ENCODE data around the gene CTCFL. TPM values are rescaled to one million over a fixed set of nuclear protein-coding genes. Genes with fewer than 3 reads are reported as not detected.

Gene CTCFL
- total and polyA plus RNA-seq, 2 of the 8 experiments (the other 6 are each of a cell fraction or from before 2014, with no cell fraction given) = 0.30 to 0.80 TPM

- H4K91ac ChIP-seq (replicated peaks; ENCODE audit: insufficient read length, low read length) = no peak overlapping the region
- H3K79me2 ChIP-seq (ENCODE audit: control insufficient read depth in 1 of 2, insufficient read depth in 2 of 2, low read length in 2 of 2) = no peaks in the 10 kb centered on the region
- FAIRE-seq (no peak), DNase-seq (ENCODE audit: low read depth in 1 of 2, low spot score in 2 of 2) (no peak)
- POLR2A ChIA-PET (ENCODE audit: partially characterized antibody) = no interaction called here
- no peak overlapping the region for H3K23ac ChIP-seq (ENCODE audit: insufficient read length)
- no peak overlapping the region for H3K9ac ChIP-seq (replicated peaks in 1 of 4; ENCODE audit: extremely low read depth in 1 of 4, low read depth in 3 of 4, low read length in 3 of 4)
- H2AK5ac ChIP-seq (ENCODE audit: low read depth, low read length) = no peak overlapping the region
- H3K14ac ChIP-seq (ENCODE audit: insufficient read length) = no peak overlapping the region
- no peak overlapping the region for H2BK20ac ChIP-seq (ENCODE audit: low read length)
- no peak overlapping the region for H4K8ac ChIP-seq (ENCODE audit: extremely low read depth, insufficient read depth, low read length)
- H3K9me3 ChIP-seq (ENCODE audit: insufficient read depth in 2 of 2, low read depth in 1 of 2, low read length in 1 of 2) = no peaks in the 10 kb centered on the region
- H3K4me3 ChIP-seq (ENCODE audit: extremely low read depth in 1 of 4, insufficient read depth in 2 of 4, low read depth in 3 of 4, low read length in 4 of 4) = no peak overlapping the region
- H3K27me3 ChIP-seq (replicated peaks in 1 of 4; ENCODE audit: control insufficient read depth in 3 of 4, extremely low read depth in 1 of 4, insufficient read depth in 3 of 4, low read length in 3 of 4) = no peaks in the 10 kb centered on the region
- no peaks in the 10 kb centered on the region for H3K79me1 ChIP-seq (ENCODE audit: low read depth, low read length)
- no peak overlapping the region for H2AFZ ChIP-seq (ENCODE audit: low read length)
- TF ChIP-seq CHD2 (IDR thresholded peaks at IDR 0.05; ENCODE audit: low read length) = no peak
- no peak for TF ChIP-seq TAF1 (IDR thresholded peaks at IDR 0.05; ENCODE audit: low read depth, low read length)
- TF ChIP-seq POLR2AphosphoS5 (IDR thresholded peaks at IDR 0.05; ENCODE audit: low read depth, low read length) = no peak
- TF ChIP-seq RBBP5 (IDR thresholded peaks at IDR 0.05; ENCODE audit: borderline replicate concordance, low read depth, low read length) = no peak
- TF ChIP-seq JUND (IDR thresholded peaks at IDR 0.05; ENCODE audit: low read length) = no peak
- no peak for TF ChIP-seq CTCF (IDR thresholded peaks at IDR 0.05; ENCODE audit: control extremely low read depth in 1 of 3, insufficient read depth in 1 of 3, low read depth in 1 of 3, low read length in 3 of 3)
- no peak for TF ChIP-seq FOSL1 (IDR thresholded peaks at IDR 0.05; ENCODE audit: insufficient read depth, low read depth, low read length)
- TF ChIP-seq SP4 (IDR thresholded peaks at IDR 0.05; ENCODE audit: low read length) = no peak
- TF ChIP-seq HDAC6 (IDR thresholded peaks at IDR 0.05; ENCODE audit: low read depth, low read length) = no peak
- no peak for TF ChIP-seq EGR1 (IDR thresholded peaks at IDR 0.05; ENCODE audit: borderline replicate concordance, low read depth, low read length)
- TF ChIP-seq RFX5 (IDR thresholded peaks at IDR 0.05; ENCODE audit: borderline replicate concordance, low read depth, low read length) = no peak
- H3K23me2 ChIP-seq (ENCODE audit: low read depth, low read length) = no peaks in the 10 kb centered on the region
- H3K4ac ChIP-seq (replicated peaks; ENCODE audit: insufficient read length, low read depth, low read length) = no peak overlapping the region
- no peaks in the 10 kb centered on the region for H4K20me1 ChIP-seq (replicated peaks in 1 of 2; ENCODE audit: control insufficient read depth in 1 of 2, insufficient read depth in 2 of 2, low read length in 2 of 2)
- no peak overlapping the region for H4K5ac ChIP-seq (ENCODE audit: insufficient read length, low read depth, low read length)
- H2BK12ac ChIP-seq (ENCODE audit: low read depth, low read length) = no peak overlapping the region
- H2BK120ac ChIP-seq (replicated peaks; ENCODE audit: low read depth, low read length) = no peak overlapping the region
- no peaks in the 10 kb centered on the region for H3K36me3 ChIP-seq (ENCODE audit: control insufficient read depth in 2 of 4, insufficient read depth in 4 of 4, low read length in 3 of 4)
- no peaks in the 10 kb centered on the region for H3K4me1 ChIP-seq (replicated peaks in 1 of 4; ENCODE audit: control insufficient read depth in 3 of 4, insufficient read depth in 4 of 4, low read length in 3 of 4)
- no peak overlapping the region for H3K27ac ChIP-seq (ENCODE audit: low read depth, low read length)
- H2BK5ac ChIP-seq (ENCODE audit: low read depth, low read length) = no peak overlapping the region
- H3K4me2 ChIP-seq (ENCODE audit: insufficient read depth in 1 of 2, low read depth in 2 of 2, low read length in 2 of 2) = no peak overlapping the region
- H3K18ac ChIP-seq (ENCODE audit: extremely low read depth, low read length) = no peak overlapping the region
- CTCF ChIA-PET (ENCODE audit: partially characterized antibody) = interaction anchor here (1.0 to 4.0 kb wide), 3 partner anchors 9 to 68 kb away, joined by 3 to 22 read pairs (median 10); no protein-coding TSS in a partner anchor
- no peak overlapping the region for H2BK15ac ChIP-seq (ENCODE audit: low read length)
- H3K56ac ChIP-seq (replicated peaks; ENCODE audit: insufficient read length, low read depth, low read length) = no peak overlapping the region
- WGBS, 2 experiments (ENCODE audit: extremely low coverage in 1 of 2, insufficient coverage in 1 of 2, insufficient read length in 1 of 2, insufficient replicate concordance in 2 of 2, low coverage in 1 of 2, low lambda C conversion rate in 2 of 2, missing lambda C conversion rate in 1 of 2) = 35% methylated on average over 1 of the region's 1 CpG; no CpG with 5 or more reads in 1 of the 2 experiments
Measured at GRCh38 chr20:57566399-57566798, 41.5 kb upstream of the CTCFL start.

Measured in H1 (cell line).